Measurements from ENCODE around the gene VPREB1.
A peak's percentile ranks its signal among the peaks of the same experiment; 100 is the strongest.
"Not testable (repeated sequence)": the region's sequence is repeated elsewhere in the genome, so short reads cannot be mapped to it uniquely, and the experiment has no call there.

VPREB1 gene

GRCh38 chr22:22214819-22215329 lies 29.7 kb upstream of the VPREB1 start:
- DNase-seq = no peak

GRCh38 chr22:22215659-22216449 lies 28.7 kb upstream of the VPREB1 start:
- peak; percentile 55 for DNase-seq

- no peak for DNase-seq
Observed at GRCh38 chr22:22216450-22216959, 28.1 kb upstream of the VPREB1 start.

GRCh38 chr22:22218302-22218701 lies 26.3 kb upstream of the VPREB1 start:
- DNase-seq = no peak

- no peak for DNase-seq
Observed at GRCh38 chr22:22219140-22219996, 25.2 kb upstream of the VPREB1 start.

- not testable (repeated sequence) for DNase-seq
Observed at GRCh38 chr22:22221043-22221442, 23.5 kb upstream of the VPREB1 start.

GRCh38 chr22:22226448-22227187 lies 18.0 kb upstream of the VPREB1 start:
- DNase-seq = no peak

- no peak for DNase-seq
Observed at GRCh38 chr22:22228421-22228820, 16.2 kb upstream of the VPREB1 start.

- no peak for DNase-seq
Observed at GRCh38 chr22:22228921-22229320, 15.7 kb upstream of the VPREB1 start.

GRCh38 chr22:22229683-22230420 lies 14.7 kb upstream of the VPREB1 start:
- DNase-seq = no peak

GRCh38 chr22:22230438-22230837 lies 14.1 kb upstream of the VPREB1 start:
- no peak for DNase-seq

- DNase-seq = no peak
Observed at GRCh38 chr22:22233081-22233480, 11.5 kb upstream of the VPREB1 start.

GRCh38 chr22:22235558-22235957 lies 9.0 kb upstream of the VPREB1 start:
- peak; percentile 72 for DNase-seq

GRCh38 chr22:22237521-22237920 lies 7.1 kb upstream of the VPREB1 start:
- no peak for DNase-seq

GRCh38 chr22:22239311-22239939 lies 5.2 kb upstream of the VPREB1 start:
- DNase-seq = no peak

- DNase-seq = no peak
Observed at GRCh38 chr22:22241554-22241898, 3.1 kb upstream of the VPREB1 start.

- DNase-seq = no peak
Observed at GRCh38 chr22:22242488-22242887, 2.1 kb upstream of the VPREB1 start.

- DNase-seq = no peak
Observed at GRCh38 chr22:22243033-22243680, 1.4 kb upstream of the VPREB1 start.

- no peak for DNase-seq
Observed at GRCh38 chr22:22245256-22245909, 797 bp downstream of the VPREB1 start.

GRCh38 chr22:22245935-22246525 lies 1.4 kb downstream of the VPREB1 start:
- DNase-seq = no peak
